ENCODE results near the gene NTM. TPM values are rescaled to one million over a fixed set of nuclear protein-coding genes. Genes with fewer than 3 reads are reported as not detected.

Gene NTM
- total and polyA plus RNA-seq, 8 donors, result 0.04 to 4.4 (median 0.50) TPM

DNA sequence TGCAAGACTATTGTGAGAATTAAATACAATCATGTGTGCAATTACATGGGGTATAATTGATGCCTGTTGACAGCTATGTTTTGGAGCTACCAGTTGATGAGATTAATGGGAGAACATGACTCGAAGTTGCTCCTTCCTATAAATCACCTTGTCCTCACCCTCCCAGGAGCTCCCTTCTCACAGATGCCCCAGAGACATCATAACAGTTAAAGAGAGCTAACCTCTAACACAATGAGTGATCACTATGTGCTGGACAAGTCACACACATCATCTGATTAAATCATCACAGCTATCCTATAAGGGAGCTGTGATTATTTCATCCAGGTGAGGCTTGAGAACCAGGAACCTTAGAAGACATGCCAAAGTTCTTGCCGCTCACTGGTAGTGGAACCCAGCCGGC lies 394.2 kb downstream of the NTM start:
- Histone ChIP-seq H3K27ac (no peak overlapping the region), H3K4me3 (no peak overlapping the region), H3K27me3 (no peaks in the 10 kb centered on the region), H3K36me3 (no peaks in the 10 kb centered on the region), H3K4me1 (no peaks in the 10 kb centered on the region), H3K9me3 (no peaks in the 10 kb centered on the region)
- ATAC-seq, result no peak
- TF ChIP-seq, protein P1, sequence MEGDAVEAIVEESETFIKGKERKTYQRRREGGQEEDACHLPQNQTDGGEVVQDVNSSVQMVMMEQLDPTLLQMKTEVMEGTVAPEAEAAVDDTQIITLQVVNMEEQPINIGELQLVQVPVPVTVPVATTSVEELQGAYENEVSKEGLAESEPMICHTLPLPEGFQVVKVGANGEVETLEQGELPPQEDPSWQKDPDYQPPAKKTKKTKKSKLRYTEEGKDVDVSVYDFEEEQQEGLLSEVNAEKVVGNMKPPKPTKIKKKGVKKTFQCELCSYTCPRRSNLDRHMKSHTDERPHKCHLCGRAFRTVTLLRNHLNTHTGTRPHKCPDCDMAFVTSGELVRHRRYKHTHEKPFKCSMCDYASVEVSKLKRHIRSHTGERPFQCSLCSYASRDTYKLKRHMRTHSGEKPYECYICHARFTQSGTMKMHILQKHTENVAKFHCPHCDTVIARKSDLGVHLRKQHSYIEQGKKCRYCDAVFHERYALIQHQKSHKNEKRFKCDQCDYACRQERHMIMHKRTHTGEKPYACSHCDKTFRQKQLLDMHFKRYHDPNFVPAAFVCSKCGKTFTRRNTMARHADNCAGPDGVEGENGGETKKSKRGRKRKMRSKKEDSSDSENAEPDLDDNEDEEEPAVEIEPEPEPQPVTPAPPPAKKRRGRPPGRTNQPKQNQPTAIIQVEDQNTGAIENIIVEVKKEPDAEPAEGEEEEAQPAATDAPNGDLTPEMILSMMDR (IDR thresholded peaks at IDR 0.05), result no peak
- WGBS, 2 donors, result 67 to 74% methylated on average over 3 of the region's 3 CpGs
- FAIRE-seq, result no peak
- no peak for DNase-seq
- intact Hi-C loops (cut with DNase I), result no loop called here

DNA sequence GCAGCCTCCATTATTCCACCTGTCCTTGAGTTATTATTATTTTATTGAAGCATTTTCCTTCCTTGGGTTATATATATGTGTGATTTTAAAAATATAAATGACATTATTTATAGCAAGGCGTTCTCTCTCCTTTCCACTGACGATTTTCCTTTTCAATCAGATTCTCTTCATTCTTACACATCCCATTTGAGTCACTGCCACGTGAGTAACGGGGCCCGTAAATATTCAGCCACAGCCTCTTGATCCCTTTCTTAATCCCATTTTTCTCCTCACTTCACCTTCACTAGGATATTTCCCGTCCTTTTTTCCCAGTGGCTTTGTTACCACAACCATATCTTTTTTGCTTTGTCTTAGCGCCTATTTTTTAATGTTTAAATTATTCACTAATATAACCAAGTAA lies 396.2 kb downstream of the NTM start:
- H3K27me3 ChIP-seq, result no peaks in the 10 kb centered on the region
- no peak overlapping the region for H3K27ac ChIP-seq
- FAIRE-seq, result no peak
- H3K4me1 ChIP-seq, result no peaks in the 10 kb centered on the region
- no peak overlapping the region for H3K4me3 ChIP-seq
- H3K36me3 ChIP-seq, result no peaks in the 10 kb centered on the region
- 60 to 71% methylated on average over 7 of the region's 7 CpGs for WGBS, 2 donors
- intact Hi-C loops (cut with DNase I), result no loop called here
- TF ChIP-seq, protein P1 (IDR thresholded peaks at IDR 0.05), result no peak
- no peak for DNase-seq
- ATAC-seq, result no peak
- no peaks in the 10 kb centered on the region for H3K9me3 ChIP-seq

- DNase-seq (no peak), FAIRE-seq (no peak), ATAC-seq (no peak)
- H3K27me3 ChIP-seq, result no peaks in the 10 kb centered on the region
- no peak overlapping the region for H3K4me3 ChIP-seq
- intact Hi-C loops (cut with DNase I), result no loop called here
- H3K27ac ChIP-seq, result no peak overlapping the region
- H3K36me3 ChIP-seq, result no peaks in the 10 kb centered on the region
- no peaks in the 10 kb centered on the region for H3K4me1 ChIP-seq
- TF ChIP-seq, protein P1 (IDR thresholded peaks at IDR 0.05), result no peak
- H3K9me3 ChIP-seq, result no peaks in the 10 kb centered on the region
- WGBS, 2 donors, result 75 to 84% methylated on average over 4 of the region's 4 CpGs
Measured at GRCh38 chr11:131767421-131767820, 397.0 kb downstream of the NTM start.

- 60 to 77% methylated on average over 5 of the region's 5 CpGs for WGBS, 2 donors
- no peak for FAIRE-seq
- no peak for ATAC-seq
- TF ChIP-seq, protein P1 (IDR thresholded peaks at IDR 0.05), result no peak
- intact Hi-C loops (cut with DNase I), result no loop called here
- no peaks in the 10 kb centered on the region for H3K36me3 ChIP-seq
- H3K27me3 ChIP-seq, result no peaks in the 10 kb centered on the region
- H3K4me3 ChIP-seq, result no peak overlapping the region
- H3K4me1 ChIP-seq, result no peaks in the 10 kb centered on the region
- no peaks in the 10 kb centered on the region for H3K9me3 ChIP-seq
- H3K27ac ChIP-seq, result no peak overlapping the region
- DNase-seq, result no peak
Measured at GRCh38 chr11:131770801-131771200, 400.4 kb downstream of the NTM start.

DNA sequence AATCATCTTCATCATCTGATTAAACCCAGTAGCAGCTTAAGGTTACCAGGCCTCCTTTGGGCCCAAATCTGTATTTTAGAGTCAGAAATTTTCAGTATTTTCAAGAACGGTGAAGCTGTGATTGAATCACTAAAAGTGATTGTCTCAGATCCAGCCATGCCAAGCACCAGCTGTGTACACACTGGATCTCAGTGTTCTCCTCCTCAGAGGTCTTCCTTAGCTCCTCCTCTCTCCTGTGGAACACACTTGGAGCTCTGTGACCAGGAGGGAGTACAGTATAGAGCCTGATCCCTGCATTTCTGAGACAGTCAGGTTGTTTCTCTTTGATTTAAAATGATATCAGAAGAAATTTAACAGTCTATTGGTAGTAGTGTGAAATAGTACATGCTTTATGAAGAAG lies 401.1 kb downstream of the NTM start:
- no peak overlapping the region for H3K4me3 ChIP-seq
- intact Hi-C loops (cut with DNase I), result no loop called here
- ATAC-seq, result no peak
- H3K4me1 ChIP-seq, result no peaks in the 10 kb centered on the region
- no peaks in the 10 kb centered on the region for H3K9me3 ChIP-seq
- no peak overlapping the region for H3K27ac ChIP-seq
- TF ChIP-seq, protein P1 (IDR thresholded peaks at IDR 0.05), result no peak
- no peaks in the 10 kb centered on the region for H3K27me3 ChIP-seq
- H3K36me3 ChIP-seq, result no peaks in the 10 kb centered on the region
- no peak for FAIRE-seq
- WGBS, 2 donors, result 22 to 25% methylated on average over 1 of the region's 1 CpG
- DNase-seq, result no peak
